CD14-positive monocyte (primary cell): ENCODE measurements around the gene LPXN. TPM values are rescaled to one million over a fixed set of nuclear protein-coding genes. Genes with fewer than 3 reads are reported as not detected.

Source experiments
- DNase-seq, 3 donors: peaks; one replicate each; pipeline ENCODE4 v3.0.0-alpha.2; 2011 to 2022
- H2AFZ ChIP-seq: 2 replicates; pipeline ENCODE4 v1.6.0; 2012; ENCODE audit warnings: mild to moderate bottlenecking, low read depth, low read length, inconsistent platforms; ENCODE audit not compliant: insufficient read depth, poor library complexity, severe bottlenecking
- H3K27ac ChIP-seq, 2 donors: 1 replicate in 1 of 2; 2 replicates in 1 of 2; pipeline ENCODE4 v1.5.1; 2012 to 2013; ENCODE audit warnings: low read length in 2 of 2, control low read depth in 1 of 2, inconsistent platforms in 1 of 2, low read depth in 1 of 2, mild to moderate bottlenecking in 1 of 2
- H3K27me3 ChIP-seq, 2 donors: one replicate each; pipeline versions ENCODE4 v1.6.0 to v1.6.1; 2011 to 2013; ENCODE audit warnings: low read length in 2 of 2; ENCODE audit not compliant: control insufficient read depth in 2 of 2, insufficient read depth in 2 of 2
- H3K36me3 ChIP-seq, 2 donors: replicated peaks in 1 of 2; 1 replicate in 1 of 2; 2 replicates in 1 of 2; pipeline versions ENCODE4 v1.5.1 to v1.6.1; 2012 to 2013; ENCODE audit warnings: low read length in 2 of 2, control low read depth in 1 of 2, inconsistent platforms in 1 of 2, mild to moderate bottlenecking in 1 of 2; ENCODE audit not compliant: insufficient read depth in 2 of 2, control insufficient read depth in 1 of 2
- H3K4me1 ChIP-seq, 2 donors: 1 replicate in 1 of 2; 2 replicates in 1 of 2; pipeline versions ENCODE4 v1.5.1 to v1.6.1; 2012 to 2013; ENCODE audit warnings: low read length in 2 of 2, control low read depth in 1 of 2, inconsistent platforms in 1 of 2, mild to moderate bottlenecking in 1 of 2, moderate library complexity in 1 of 2; ENCODE audit not compliant: insufficient read depth in 2 of 2, control insufficient read depth in 1 of 2
- H3K4me2 ChIP-seq: replicated peaks from 2 replicates; pipeline ENCODE3; 2012; ENCODE audit warnings: low read length, moderate library complexity, mild to moderate bottlenecking; ENCODE audit not compliant: poor library complexity, severe bottlenecking; ENCODE audit errors: extremely low read depth
- H3K4me3 ChIP-seq, 3 experiments: fragments of 200-600 bp in 1 of 3; sonication (generic) in 1 of 3; replicated peaks in 1 of 3; 1 replicate in 2 of 3; 2 replicates in 1 of 3; pipeline ENCODE4 v1.5.1; 2011 to 2013; ENCODE audit warnings: low read length in 3 of 3, mild to moderate bottlenecking in 3 of 3, control low read depth in 2 of 3, low read depth in 2 of 3, inconsistent platforms in 1 of 3, moderate library complexity in 1 of 3
- H3K79me2 ChIP-seq: 2 replicates; pipeline ENCODE4 v1.6.0; 2012; ENCODE audit warnings: mild to moderate bottlenecking, control low read depth, inconsistent platforms, low read length, moderate library complexity; ENCODE audit not compliant: insufficient read depth
- H3K9ac ChIP-seq: 2 replicates; pipeline ENCODE4 v1.6.0; 2017; ENCODE audit warnings: low read length, mild to moderate bottlenecking; ENCODE audit not compliant: insufficient read depth, poor library complexity, severe bottlenecking
- H3K9me3 ChIP-seq, 2 donors: replicated peaks in 1 of 2; 1 replicate in 1 of 2; 2 replicates in 1 of 2; pipeline versions ENCODE4 v1.5.1 to v1.6.1; 2012 to 2013; ENCODE audit warnings: low read length in 2 of 2, control low read depth in 1 of 2; ENCODE audit not compliant: control insufficient read depth in 1 of 2, insufficient read depth in 1 of 2
- H4K20me1 ChIP-seq: 2 replicates; pipeline ENCODE4 v1.6.0; 2012; ENCODE audit warnings: mild to moderate bottlenecking, low read length, control low read depth, moderate library complexity; ENCODE audit not compliant: insufficient read depth
- H3K27ac Mint-ChIP-seq, 7 donors: one replicate each; pipeline ENCODE4 v1.8.0; 2020; ENCODE audit warnings: mild to moderate bottlenecking in 7 of 7, mixed read lengths in 7 of 7, moderate library complexity in 6 of 7, inconsistent platforms in 2 of 7
- H3K27me3 Mint-ChIP-seq, 3 donors: one replicate each; pipeline ENCODE4 v1.8.0; 2021 to 2022; ENCODE audit warnings: low read depth in 3 of 3, mild to moderate bottlenecking in 3 of 3, mixed read lengths in 3 of 3, moderate library complexity in 3 of 3, inconsistent platforms in 1 of 3
- H3K36me3 Mint-ChIP-seq, 2 donors: one replicate each; pipeline ENCODE4 v1.8.0; 2020; ENCODE audit warnings: mixed read lengths in 2 of 2, inconsistent platforms in 1 of 2, mild to moderate bottlenecking in 1 of 2
- H3K4me1 Mint-ChIP-seq: one replicate; pipeline ENCODE4 v1.8.0; 2020; ENCODE audit warnings: mild to moderate bottlenecking, mixed read lengths
- H3K4me3 Mint-ChIP-seq, 2 donors: one replicate each; pipeline ENCODE4 v1.8.0; 2020; ENCODE audit warnings: mild to moderate bottlenecking in 2 of 2, mixed read lengths in 2 of 2, moderate library complexity in 1 of 2
- H3K9me3 Mint-ChIP-seq, 7 donors: one replicate each; pipeline ENCODE4 v1.8.0; 2020 to 2022; ENCODE audit warnings: mixed read lengths in 7 of 7, mild to moderate bottlenecking in 6 of 7, moderate library complexity in 6 of 7, inconsistent platforms in 2 of 7
- WGBS: methylation state at CpG from one replicate; pipeline ENCODE4 v1.1.5; 2013; ENCODE audit warnings: missing lambda C conversion rate; ENCODE audit not compliant: insufficient coverage; 5-methylcytosine and 5-hydroxymethylcytosine counted together
- intact Hi-C, 2 donors: fragments of 100-400 bp; cut with micrococcal nuclease; formaldehyde crosslinking; loops; one replicate each; pipeline versions ENCODE4 v1.15.0 to v1.15.1; 2023
- polyA plus RNA-seq, 3 donors: library from polyadenylated mRNA; depleted of rRNA in 1 of 3; unstranded in 2 of 3; stranded (reverse) in 1 of 3; fragments of 300-500 nt in 2 of 3; fragments of >200 nt in 1 of 3; fragmentation: Illumina TruSeq in 2 of 3; gene quantifications; 1 replicate in 2 of 3; 2 replicates in 1 of 3; pipeline ENCODE4 v1.2.3, GENCODE V29; 2012 to 2021
- TF ChIP-seq, protein P1 (sequence below): fragments of 200-600 bp; IDR thresholded peaks from one replicate; pipeline ENCODE4 v1.8.0; 2022; ENCODE audit warnings: antibody characterized with exemption, mild to moderate bottlenecking

LPXN gene
- polyA plus RNA-seq, 3 donors = 81.3 to 133 (median 101) TPM

DNA sequence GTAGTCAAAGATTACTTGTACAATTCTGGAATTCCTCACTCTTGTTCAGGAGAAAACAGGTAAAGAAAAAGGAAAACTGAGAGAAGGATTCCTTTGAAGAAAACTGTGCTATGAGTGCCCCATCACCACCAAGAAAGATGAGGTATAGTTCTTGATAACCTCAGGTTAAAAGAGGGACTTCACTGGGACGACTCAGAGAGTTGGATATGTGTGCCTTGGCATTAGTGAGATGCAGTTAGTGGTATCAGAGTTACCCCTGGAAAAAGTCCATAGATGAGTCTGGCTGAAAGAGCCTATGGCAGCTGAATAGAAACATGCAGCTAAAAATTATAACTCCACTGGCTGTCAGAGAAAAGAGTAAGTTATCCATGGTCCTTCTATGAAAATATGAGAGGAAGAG lies 28.8 kb downstream of the LPXN start:
- no peaks in the 10 kb centered on the region for H3K27me3 Mint-ChIP-seq
- WGBS = no CpG with 5 or more reads among the region's 1 CpG
- no peaks in the 10 kb centered on the region for H3K9me3 ChIP-seq
- H3K27ac ChIP-seq = no peak overlapping the region
- H2AFZ ChIP-seq = no peak overlapping the region
- H3K4me3 ChIP-seq = no peak overlapping the region
- peaks cover 87 to 91% of the 10 kb centered on the region in 2 donors for H3K36me3 Mint-ChIP-seq
- no peak overlapping the region for H3K27ac Mint-ChIP-seq
- H3K4me1 Mint-ChIP-seq = no peaks in the 10 kb centered on the region
- intact Hi-C loops = loop anchor here in 1 of 2 donors (10.0 kb wide), 1 partner anchor 68 kb away; no protein-coding TSS in a partner anchor
- no peaks in the 10 kb centered on the region for H3K4me1 ChIP-seq
- H3K9me3 Mint-ChIP-seq = peaks cover 0 to 3% (median 0%) of the 10 kb centered on the region in 7 donors
- no peak overlapping the region for H3K4me3 Mint-ChIP-seq
- H3K27me3 ChIP-seq = no peaks in the 10 kb centered on the region
- H3K4me2 ChIP-seq = no peak overlapping the region
- DNase-seq = no peak
- TF ChIP-seq, protein P1, sequence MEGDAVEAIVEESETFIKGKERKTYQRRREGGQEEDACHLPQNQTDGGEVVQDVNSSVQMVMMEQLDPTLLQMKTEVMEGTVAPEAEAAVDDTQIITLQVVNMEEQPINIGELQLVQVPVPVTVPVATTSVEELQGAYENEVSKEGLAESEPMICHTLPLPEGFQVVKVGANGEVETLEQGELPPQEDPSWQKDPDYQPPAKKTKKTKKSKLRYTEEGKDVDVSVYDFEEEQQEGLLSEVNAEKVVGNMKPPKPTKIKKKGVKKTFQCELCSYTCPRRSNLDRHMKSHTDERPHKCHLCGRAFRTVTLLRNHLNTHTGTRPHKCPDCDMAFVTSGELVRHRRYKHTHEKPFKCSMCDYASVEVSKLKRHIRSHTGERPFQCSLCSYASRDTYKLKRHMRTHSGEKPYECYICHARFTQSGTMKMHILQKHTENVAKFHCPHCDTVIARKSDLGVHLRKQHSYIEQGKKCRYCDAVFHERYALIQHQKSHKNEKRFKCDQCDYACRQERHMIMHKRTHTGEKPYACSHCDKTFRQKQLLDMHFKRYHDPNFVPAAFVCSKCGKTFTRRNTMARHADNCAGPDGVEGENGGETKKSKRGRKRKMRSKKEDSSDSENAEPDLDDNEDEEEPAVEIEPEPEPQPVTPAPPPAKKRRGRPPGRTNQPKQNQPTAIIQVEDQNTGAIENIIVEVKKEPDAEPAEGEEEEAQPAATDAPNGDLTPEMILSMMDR = no peak
- no peaks in the 10 kb centered on the region for H3K79me2 ChIP-seq
- peaks cover 46% of the 10 kb centered on the region for H4K20me1 ChIP-seq
- peaks cover 90 to 97% of the 10 kb centered on the region in 2 donors for H3K36me3 ChIP-seq
- no peak overlapping the region for H3K9ac ChIP-seq

DNA sequence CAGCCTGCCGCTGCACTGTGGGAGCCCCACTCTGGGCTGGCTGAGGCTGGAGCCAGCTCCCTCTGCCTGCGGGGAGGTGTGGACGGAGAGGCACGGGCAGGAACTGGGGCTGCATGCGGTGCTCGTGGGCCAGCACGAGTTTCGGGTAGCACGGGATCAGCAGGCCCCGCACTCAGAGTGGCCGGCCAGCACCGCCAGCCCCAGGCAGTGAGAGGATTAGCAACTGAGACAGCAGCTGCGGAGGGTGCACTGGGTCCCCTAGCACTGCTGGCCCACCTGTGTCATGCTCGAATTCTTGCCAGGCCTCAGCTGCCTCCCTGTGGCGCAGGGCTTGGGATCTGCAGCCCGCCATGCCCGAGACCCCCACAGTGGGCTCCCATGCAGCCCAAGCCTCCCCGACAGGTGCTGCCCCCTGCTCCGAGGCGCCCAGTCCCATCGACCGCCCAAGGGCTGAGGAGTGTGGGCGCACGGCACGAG lies 43.8 kb downstream of the LPXN start:
- H3K9me3 ChIP-seq = no peaks in the 10 kb centered on the region
- H2AFZ ChIP-seq = no peak overlapping the region
- no peak overlapping the region for H3K4me2 ChIP-seq
- Mint-ChIP-seq H3K27me3 (no peaks in the 10 kb centered on the region), H3K4me1 (peaks cover 5% of the 10 kb centered on the region), H3K36me3 (peaks cover 82 to 98% of the 10 kb centered on the region in 2 donors), H3K4me3 (no peak overlapping the region), H3K9me3 (peaks cover 0 to 9% (median 3%) of the 10 kb centered on the region in 7 donors), H3K27ac (no peak overlapping the region)
- intact Hi-C loops = no loop called here
- H3K4me3 ChIP-seq = no peak overlapping the region
- no peak overlapping the region for H3K27ac ChIP-seq
- H3K4me1 ChIP-seq = peaks cover under 1 to 3% of the 10 kb centered on the region in 2 donors
- TF ChIP-seq, protein P1 = no peak
- H3K79me2 ChIP-seq = no peaks in the 10 kb centered on the region
- 96% methylated on average over 25 of the region's 25 CpGs for WGBS
- peaks cover 59 to 83% of the 10 kb centered on the region in 2 donors for H3K36me3 ChIP-seq
- H3K9ac ChIP-seq = no peak overlapping the region
- H4K20me1 ChIP-seq = peaks cover 46% of the 10 kb centered on the region
- no peak for DNase-seq
- no peaks in the 10 kb centered on the region for H3K27me3 ChIP-seq
